Activated T-cell treated with anti-CD3 and anti-CD28 coated beads, Interleukin-2, amount 50 U/mL, for 1 hour (primary cell): ENCODE data around the gene DLG5.

ENCODE experiments used
- DNase-seq: peaks from one replicate; pipeline ENCODE4 v3.0.0-alpha.2; 2020

Gene DLG5

GRCh38 chr10:77890097-77890496 is 36.5 kb downstream of the DLG5 start:
- no peak for DNase-seq

GRCh38 chr10:77889277-77889903 is 37.2 kb downstream of the DLG5 start:
- no peak for DNase-seq

- no peak for DNase-seq
Measured at GRCh38 chr10:77888356-77888703, 38.2 kb downstream of the DLG5 start.

- no peak for DNase-seq
Measured at GRCh38 chr10:77887631-77888355, 38.8 kb downstream of the DLG5 start.

GRCh38 chr10:77886795-77887355 is 39.7 kb downstream of the DLG5 start:
- DNase-seq, result no peak

GRCh38 chr10:77884181-77884580 is 42.4 kb downstream of the DLG5 start:
- DNase-seq, result no peak

GRCh38 chr10:77881636-77882035 is 44.9 kb downstream of the DLG5 start:
- no peak for DNase-seq

- no peak for DNase-seq
Measured at GRCh38 chr10:77881222-77881621, 45.3 kb downstream of the DLG5 start.

- no peak for DNase-seq
Measured at GRCh38 chr10:77879710-77880109, 46.8 kb downstream of the DLG5 start.

GRCh38 chr10:77879065-77879464 is 47.5 kb downstream of the DLG5 start:
- DNase-seq, result no peak

- DNase-seq, result peak; percentile 35
Measured at GRCh38 chr10:77877441-77878344, 48.9 kb downstream of the DLG5 start.

GRCh38 chr10:77875730-77876129 is 50.8 kb downstream of the DLG5 start:
- no peak for DNase-seq

GRCh38 chr10:77874872-77875271 is 51.7 kb downstream of the DLG5 start:
- no peak for DNase-seq

GRCh38 chr10:77873536-77874380 is 52.8 kb downstream of the DLG5 start:
- DNase-seq, result peak; percentile 30

GRCh38 chr10:77872947-77873535 is 53.5 kb downstream of the DLG5 start:
- no peak for DNase-seq

GRCh38 chr10:77872151-77872946 is 54.2 kb downstream of the DLG5 start:
- no peak for DNase-seq

- no peak for DNase-seq
Measured at GRCh38 chr10:77869626-77870420, 56.7 kb downstream of the DLG5 start.

GRCh38 chr10:77868523-77868922 is 58.0 kb downstream of the DLG5 start:
- no peak for DNase-seq

GRCh38 chr10:77867124-77867719 is 59.3 kb downstream of the DLG5 start:
- no peak for DNase-seq

GRCh38 chr10:77866598-77866997 is 60.0 kb downstream of the DLG5 start:
- no peak for DNase-seq
